MM.1S (cell line): ENCODE data around the gene VEGFC.

Experiments
- DNase-seq: peaks from one replicate; pipeline ENCODE4 v3.0.0-alpha.2; 2015
- H2AFZ ChIP-seq: fragments of 300-600 bp; sonication (generic); 2 replicates; pipeline ENCODE4 v1.6.0; 2016; ENCODE audit warnings: antibody characterized with exemption, low read length
- H3F3A ChIP-seq: fragments of 300-600 bp; sonication (generic); 2 replicates; pipeline ENCODE4 v1.6.1; 2016; ENCODE audit warnings: mild to moderate bottlenecking, antibody characterized with exemption, low read length, moderate library complexity, mixed read lengths; ENCODE audit not compliant: insufficient read depth
- H3K27ac ChIP-seq: fragments of 300-600 bp; sonication (generic); 2 replicates; pipeline ENCODE4 v1.5.1; 2016; ENCODE audit warnings: mild to moderate bottlenecking, low read length
- H3K27me3 ChIP-seq: fragments of 300-600 bp; sonication (generic); replicated peaks from 2 replicates; pipeline ENCODE4 v1.6.0; 2016; ENCODE audit warnings: low read length; ENCODE audit not compliant: insufficient read depth
- H3K36me3 ChIP-seq: fragments of 300-600 bp; sonication (generic); replicated peaks from 2 replicates; pipeline ENCODE4 v1.6.1; 2016; ENCODE audit warnings: mild to moderate bottlenecking, low read length, mixed read lengths; ENCODE audit not compliant: insufficient read depth
- H3K4me1 ChIP-seq: fragments of 300-600 bp; sonication (generic); 2 replicates; pipeline ENCODE4 v1.6.1; 2016; ENCODE audit warnings: low read length, mixed read lengths
- H3K4me2 ChIP-seq: fragments of 300-600 bp; sonication (generic); 2 replicates; pipeline ENCODE4 v1.6.0; 2016; ENCODE audit warnings: low read depth, low read length
- H3K4me3 ChIP-seq: fragments of 300-600 bp; sonication (generic); 2 replicates; pipeline ENCODE4 v1.5.1; 2016; ENCODE audit warnings: low read length, mixed read lengths
- H3K79me2 ChIP-seq: fragments of 300-600 bp; sonication (generic); 2 replicates; pipeline ENCODE4 v1.6.1; 2016; ENCODE audit warnings: mixed run types, low read length, mixed read lengths
- H3K9ac ChIP-seq: fragments of 300-600 bp; sonication (generic); 2 replicates; pipeline ENCODE4 v1.6.1; 2016; ENCODE audit warnings: low read length, mixed read lengths
- H3K9me2 ChIP-seq: fragments of 300-600 bp; sonication (generic); replicated peaks from 2 replicates; pipeline ENCODE4 v1.6.1; 2016; ENCODE audit warnings: mild to moderate bottlenecking, low read length, mixed read lengths; ENCODE audit not compliant: insufficient read depth
- H3K9me3 ChIP-seq: fragments of 300-600 bp; sonication (generic); replicated peaks from 2 replicates; pipeline ENCODE4 v1.6.1; 2016; ENCODE audit warnings: mild to moderate bottlenecking, low read length, mixed read lengths; ENCODE audit not compliant: insufficient read depth
- H4K20me1 ChIP-seq: fragments of 300-600 bp; sonication (generic); 2 replicates; pipeline ENCODE4 v1.6.1; 2016; ENCODE audit warnings: mild to moderate bottlenecking, low read length, moderate library complexity, mixed read lengths; ENCODE audit not compliant: insufficient read depth
- EZH2 ChIP-seq: fragments of 300-600 bp; sonication (generic); optimal IDR thresholded peaks from 2 replicates; pipeline ENCODE3; 2017; ENCODE audit warnings: low read depth, mild to moderate bottlenecking, antibody characterized with exemption, low read length, mixed read lengths
- EZH2phosphoT487 ChIP-seq: fragments of 300-600 bp; sonication (generic); IDR thresholded peaks from 2 replicates; pipeline ENCODE4 v1.6.1; 2018; ENCODE audit warnings: antibody characterized with exemption, low read length
- TF ChIP-seq, protein P1 (sequence below): fragments of 300-600 bp; sonication (generic); IDR thresholded peaks from 2 replicates; pipeline ENCODE4 v1.5.1; 2016; ENCODE audit warnings: antibody characterized with exemption, low read length, mixed read lengths

The VEGFC gene

DNA sequence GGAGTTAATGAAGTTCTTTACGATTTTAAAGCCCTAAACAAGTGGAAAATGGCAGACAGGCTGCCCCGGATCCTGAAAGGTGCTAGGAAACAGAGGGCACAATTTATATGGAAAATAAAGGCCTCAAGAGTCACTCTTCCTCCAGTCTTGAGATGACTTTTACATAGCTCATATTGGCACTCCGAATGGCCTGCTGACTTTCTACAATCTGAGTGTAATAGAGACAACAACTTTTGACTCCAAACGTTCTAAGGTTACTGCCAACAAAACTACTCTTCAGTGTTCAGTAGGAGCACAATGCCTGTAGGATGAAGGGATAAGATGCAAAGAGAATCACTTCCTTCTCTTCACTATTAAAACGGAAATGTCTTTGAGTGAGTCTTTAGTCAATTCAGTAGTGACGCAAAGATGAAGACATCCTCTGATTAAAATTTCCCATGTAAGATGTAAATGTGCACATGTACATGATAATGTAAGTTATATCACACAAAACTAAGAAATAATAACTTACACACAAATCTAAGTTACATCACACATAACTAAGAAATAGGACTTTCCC lies 40.5 kb downstream of the VEGFC start:
- DNase-seq: no peak
- Histone ChIP-seq H2AFZ (no peak overlapping the region), H3K4me3 (no peak overlapping the region), H3K4me2 (no peak overlapping the region), H3F3A (no peaks in the 10 kb centered on the region), H4K20me1 (no peaks in the 10 kb centered on the region), H3K27ac (no peak overlapping the region), H3K79me2 (no peaks in the 10 kb centered on the region), H3K9ac (no peak overlapping the region), H3K9me2 (no peaks in the 10 kb centered on the region), H3K9me3 (no peaks in the 10 kb centered on the region), H3K36me3 (no peaks in the 10 kb centered on the region), H3K4me1 (no peaks in the 10 kb centered on the region), H3K27me3 (no peaks in the 10 kb centered on the region)
- TF ChIP-seq, protein P1, sequence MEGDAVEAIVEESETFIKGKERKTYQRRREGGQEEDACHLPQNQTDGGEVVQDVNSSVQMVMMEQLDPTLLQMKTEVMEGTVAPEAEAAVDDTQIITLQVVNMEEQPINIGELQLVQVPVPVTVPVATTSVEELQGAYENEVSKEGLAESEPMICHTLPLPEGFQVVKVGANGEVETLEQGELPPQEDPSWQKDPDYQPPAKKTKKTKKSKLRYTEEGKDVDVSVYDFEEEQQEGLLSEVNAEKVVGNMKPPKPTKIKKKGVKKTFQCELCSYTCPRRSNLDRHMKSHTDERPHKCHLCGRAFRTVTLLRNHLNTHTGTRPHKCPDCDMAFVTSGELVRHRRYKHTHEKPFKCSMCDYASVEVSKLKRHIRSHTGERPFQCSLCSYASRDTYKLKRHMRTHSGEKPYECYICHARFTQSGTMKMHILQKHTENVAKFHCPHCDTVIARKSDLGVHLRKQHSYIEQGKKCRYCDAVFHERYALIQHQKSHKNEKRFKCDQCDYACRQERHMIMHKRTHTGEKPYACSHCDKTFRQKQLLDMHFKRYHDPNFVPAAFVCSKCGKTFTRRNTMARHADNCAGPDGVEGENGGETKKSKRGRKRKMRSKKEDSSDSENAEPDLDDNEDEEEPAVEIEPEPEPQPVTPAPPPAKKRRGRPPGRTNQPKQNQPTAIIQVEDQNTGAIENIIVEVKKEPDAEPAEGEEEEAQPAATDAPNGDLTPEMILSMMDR: no peak
- TF ChIP-seq EZH2 (no peak), EZH2phosphoT487 (no peak)

DNA sequence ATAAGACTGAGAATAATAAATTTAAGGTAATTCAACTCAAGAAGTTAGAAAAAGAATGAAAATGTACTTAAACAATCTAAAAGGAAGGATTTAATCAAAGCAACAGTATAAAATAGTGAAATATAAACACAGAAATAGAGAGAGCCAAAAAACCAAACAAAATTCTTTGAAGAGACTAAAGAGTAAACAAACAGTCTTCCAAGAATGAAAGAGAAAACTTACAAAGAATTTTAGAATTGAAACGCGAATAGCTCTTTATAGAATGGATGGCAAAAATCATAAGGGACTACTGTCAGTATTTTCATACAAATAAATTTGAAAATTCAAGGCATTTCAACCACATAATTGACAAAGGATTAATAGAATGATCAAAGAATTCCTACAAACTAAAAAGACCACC lies 41.7 kb downstream of the VEGFC start:
- H3K79me2 ChIP-seq: no peaks in the 10 kb centered on the region
- H3K4me2 ChIP-seq: no peak overlapping the region
- H3K36me3 ChIP-seq: no peaks in the 10 kb centered on the region
- no peak for DNase-seq
- no peaks in the 10 kb centered on the region for H3K27me3 ChIP-seq
- H4K20me1 ChIP-seq: no peaks in the 10 kb centered on the region
- TF ChIP-seq EZH2 (no peak), EZH2phosphoT487 (no peak)
- TF ChIP-seq, protein P1: no peak
- H3K27ac ChIP-seq: no peak overlapping the region
- no peak overlapping the region for H3K4me3 ChIP-seq
- no peak overlapping the region for H2AFZ ChIP-seq
- no peaks in the 10 kb centered on the region for H3K9me2 ChIP-seq
- H3F3A ChIP-seq: no peaks in the 10 kb centered on the region
- H3K9me3 ChIP-seq: no peaks in the 10 kb centered on the region
- H3K4me1 ChIP-seq: no peaks in the 10 kb centered on the region
- no peak overlapping the region for H3K9ac ChIP-seq

DNA sequence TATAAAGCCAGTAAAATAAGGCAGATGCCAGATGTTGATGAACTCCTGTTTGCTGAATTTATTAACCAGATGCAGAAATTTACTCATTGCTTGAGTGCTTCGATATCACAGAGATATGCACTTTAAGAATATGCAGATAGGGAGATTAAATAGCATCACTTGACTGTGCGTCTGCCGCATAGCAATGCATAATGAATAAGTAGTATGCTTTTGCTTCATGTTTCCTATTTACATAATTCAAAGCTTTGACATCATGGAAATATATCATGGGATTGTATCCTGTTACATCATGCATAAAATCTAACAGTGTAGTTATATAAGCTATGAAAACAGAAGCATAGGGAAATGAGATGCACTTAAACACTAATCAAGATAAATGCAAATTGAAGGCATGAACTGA lies 45.9 kb downstream of the VEGFC start:
- TF ChIP-seq EZH2phosphoT487 (no peak), EZH2 (no peak)
- TF ChIP-seq, protein P1: no peak
- Histone ChIP-seq H3K9me2 (no peaks in the 10 kb centered on the region), H3K4me2 (no peak overlapping the region), H3F3A (no peaks in the 10 kb centered on the region), H3K79me2 (no peaks in the 10 kb centered on the region), H2AFZ (no peak overlapping the region), H3K9ac (no peak overlapping the region), H3K9me3 (no peaks in the 10 kb centered on the region), H3K36me3 (no peaks in the 10 kb centered on the region), H3K4me1 (no peaks in the 10 kb centered on the region), H3K27me3 (no peaks in the 10 kb centered on the region), H4K20me1 (no peaks in the 10 kb centered on the region), H3K4me3 (no peak overlapping the region), H3K27ac (no peak overlapping the region)
- DNase-seq: no peak
